Thyroid gland (tissue), 4 donors: ENCODE data around the gene MAP2K4. TPM values are rescaled to one million over a fixed set of nuclear protein-coding genes. Genes with fewer than 3 reads are reported as not detected.
"Not testable (repeated sequence)": the region's sequence is repeated elsewhere in the genome, so short reads cannot be mapped to it uniquely, and the experiment has no call there.

ENCODE experiments used
- DNase-seq, 2 donors: peaks; one replicate each; pipeline ENCODE4 v3.0.0-alpha.2; 2019
- H3K27ac ChIP-seq, 3 donors: fragments of 200-600 bp; sonication (generic); 1 replicate in 2 of 3; 2 replicates in 1 of 3; pipeline ENCODE4 v1.5.1; 2016 to 2019; ENCODE audit warnings: mild to moderate bottlenecking in 1 of 3, moderate library complexity in 1 of 3
- H3K27me3 ChIP-seq: fragments of 200-600 bp; sonication (generic); one replicate; pipeline ENCODE4 v1.5.1; 2019
- H3K36me3 ChIP-seq, 2 donors: fragments of 200-600 bp; sonication (generic); one replicate each; pipeline ENCODE4 v1.5.1; 2016 to 2019
- H3K4me1 ChIP-seq, 2 donors: fragments of 200-600 bp; sonication (generic); one replicate each; pipeline ENCODE4 v1.5.1; 2017 to 2019
- H3K4me3 ChIP-seq, 3 donors: fragments of 200-600 bp; sonication (generic); replicated peaks in 1 of 3; 1 replicate in 2 of 3; 2 replicates in 1 of 3; pipeline ENCODE4 v1.5.1; 2016; ENCODE audit warnings: mild to moderate bottlenecking in 1 of 3
- H3K9me3 ChIP-seq: fragments of 200-600 bp; sonication (generic); one replicate; pipeline ENCODE4 v1.5.1; 2017
- CTCF ChIP-seq, 6 experiments: fragments of 200-600 bp in 3 of 6; fragments of 450-650 bp in 3 of 6; sonication (generic) in 3 of 6; IDR thresholded peaks; one replicate each; pipeline ENCODE4 v1.5.1; 2016 to 2019; ENCODE audit warnings: antibody characterized with exemption in 6 of 6, mild to moderate bottlenecking in 2 of 6, inconsistent platforms in 1 of 6, moderate library complexity in 1 of 6
- POLR2A ChIP-seq, 2 donors: fragments of 450-650 bp; IDR thresholded peaks; one replicate each; pipeline ENCODE4 v1.6.1; 2017; ENCODE audit warnings: antibody characterized with exemption in 2 of 2, mild to moderate bottlenecking in 2 of 2, moderate library complexity in 1 of 2
- WGBS, 2 donors: methylation state at CpG; one replicate each; pipeline ENCODE4 v1.1.5; 2017; 5-methylcytosine and 5-hydroxymethylcytosine counted together
- intact Hi-C: fragments of 100-400 bp; cut with DNase I; formaldehyde crosslinking; loops from one replicate; pipeline ENCODE4 v1.15.1; 2023
- total RNA-seq, 4 donors: library from RNA; depleted of rRNA; stranded (reverse); fragments of >200 nt; gene quantifications; one replicate each; pipeline ENCODE4 v1.2.3, GENCODE V29; 2016

The MAP2K4 gene
- total RNA-seq, 4 donors from 2014 or later, result 41.6 to 53.2 (median 47.8) TPM

GRCh38 chr17:12137859-12138258 is 117.2 kb downstream of the MAP2K4 start:
- H3K36me3 ChIP-seq, result peaks cover 10 to 23% of the 10 kb centered on the region in 2 donors

GRCh38 chr17:12140685-12141084 is 120.0 kb downstream of the MAP2K4 start:
- Histone ChIP-seq H3K27me3 (no peaks in the 10 kb centered on the region), H3K4me3 (no peak overlapping the region), H3K36me3 (peaks cover 10 to 24% of the 10 kb centered on the region in 2 donors), H3K4me1 (no peaks in the 10 kb centered on the region), H3K9me3 (no peaks in the 10 kb centered on the region), H3K27ac (no peak overlapping the region)
- WGBS, 2 donors, result 97 to 99% methylated on average over 5 of the region's 5 CpGs
- no peak for DNase-seq
- TF ChIP-seq CTCF (IDR thresholded peaks at IDR 0.05), result no peak
- no peak for TF ChIP-seq POLR2A (IDR thresholded peaks at IDR 0.05)
- intact Hi-C loops, result no loop called here

More at GRCh38 chr17:12137859-12138258, 117.2 kb downstream of the MAP2K4 start:
- Histone ChIP-seq H3K27me3 (no peaks in the 10 kb centered on the region), H3K4me3 (no peak overlapping the region), H3K27ac (no peak overlapping the region), H3K9me3 (no peaks in the 10 kb centered on the region), H3K4me1 (no peaks in the 10 kb centered on the region)
- intact Hi-C loops, result no loop called here
- 97 to 98% methylated on average over 1 of the region's 1 CpG for WGBS, 2 donors
- TF ChIP-seq CTCF (IDR thresholded peaks at IDR 0.05), result no peak
- TF ChIP-seq POLR2A (IDR thresholded peaks at IDR 0.05), result no peak
- DNase-seq, result no peak

- 66 to 73% methylated on average over 8 of the region's 8 CpGs for WGBS, 2 donors
- not testable (repeated sequence) for DNase-seq
These were observed 141.5 kb downstream of the MAP2K4 start for GRCh38 chr17:12162187-12162586.

GRCh38 chr17:12164085-12164484 is 143.4 kb downstream of the MAP2K4 start:
- DNase-seq, result no peak
- TF ChIP-seq CTCF (IDR thresholded peaks at IDR 0.05), result no peak
- no peak for TF ChIP-seq POLR2A (IDR thresholded peaks at IDR 0.05)
- WGBS, 2 donors, result 94 to 95% methylated on average over 4 of the region's 4 CpGs

More at GRCh38 chr17:12162187-12162586, 141.5 kb downstream of the MAP2K4 start:
- H3K27me3 ChIP-seq, H3K9me3 ChIP-seq, H3K27ac ChIP-seq, H3K4me1 ChIP-seq, intact Hi-C loops, H3K4me3 ChIP-seq, H3K36me3 ChIP-seq: not testable (repeated sequence)

GRCh38 chr17:12178644-12179330 is 158.1 kb downstream of the MAP2K4 start:
- Histone ChIP-seq H3K4me3 (no peak overlapping the region), H3K27me3 (no peaks in the 10 kb centered on the region), H3K36me3 (no peaks in the 10 kb centered on the region), H3K4me1 (no peaks in the 10 kb centered on the region), H3K27ac (no peak overlapping the region), H3K9me3 (no peaks in the 10 kb centered on the region)
- intact Hi-C loops, result no loop called here
- no peak for DNase-seq
- 82 to 83% methylated on average over 13 of the region's 13 CpGs for WGBS, 2 donors
- TF ChIP-seq POLR2A (IDR thresholded peaks at IDR 0.05) (no peak), CTCF (IDR thresholded peaks at IDR 0.05) (no peak)

More at GRCh38 chr17:12164085-12164484, 143.4 kb downstream of the MAP2K4 start:
- intact Hi-C loops, result no loop called here
- H3K4me1 ChIP-seq, result no peaks in the 10 kb centered on the region
- H3K27ac ChIP-seq, result no peak overlapping the region
- no peaks in the 10 kb centered on the region for H3K27me3 ChIP-seq
- H3K4me3 ChIP-seq, result no peak overlapping the region
- H3K36me3 ChIP-seq, result no peaks in the 10 kb centered on the region
- no peaks in the 10 kb centered on the region for H3K9me3 ChIP-seq
